HG03280 (cell line): Measurements from ENCODE around the gene METTL6.
"Not testable (repeated sequence)": the region's sequence is repeated elsewhere in the genome, so short reads cannot be mapped to it uniquely, and the experiment has no call there.

ENCODE experiments used
- ATAC-seq: cut with Tn5 transposase; IDR thresholded peaks from one replicate; pipeline ENCODE4 v1.9.1; 2021; ENCODE audit warnings: mild to moderate bottlenecking, moderate library complexity; ENCODE audit not compliant: unreplicated experiment

Gene METTL6

GRCh38 chr3:15427182-15427880 is at the start of gene METTL6, which contains the start of gene EAF1:
Gene METTL6 (minus strand): TSS chr3:15427544. CDS start chr3:15426511, 1,033 bp downstream.
Gene EAF1 (plus strand): TSS chr3:15427598. CDS start chr3:15427780, 182 bp downstream.
- peak; percentile 87 for ATAC-seq

GRCh38 chr3:15476378-15476777 is 49.0 kb upstream of the METTL6 start:
- no peak for ATAC-seq

GRCh38 chr3:15475161-15475560 is 47.8 kb upstream of the METTL6 start:
- ATAC-seq, result no peak

GRCh38 chr3:15471861-15472260 is 44.5 kb upstream of the METTL6 start:
- ATAC-seq, result no peak

- no peak for ATAC-seq
Observed at GRCh38 chr3:15470849-15471248, 43.5 kb upstream of the METTL6 start.

GRCh38 chr3:15470261-15470660 is 42.9 kb upstream of the METTL6 start:
- no peak for ATAC-seq

- no peak for ATAC-seq
Observed at GRCh38 chr3:15467227-15468181, 40.2 kb upstream of the METTL6 start.

- ATAC-seq, result no peak
Observed at GRCh38 chr3:15465876-15466585, 38.7 kb upstream of the METTL6 start.

- no peak for ATAC-seq
Observed at GRCh38 chr3:15462451-15462850, 35.1 kb upstream of the METTL6 start.

- ATAC-seq, result no peak
Observed at GRCh38 chr3:15460891-15461531, 33.7 kb upstream of the METTL6 start.

- ATAC-seq, result no peak
Observed at GRCh38 chr3:15458212-15458780, 31.0 kb upstream of the METTL6 start.

- ATAC-seq, result not testable (repeated sequence)
Observed at GRCh38 chr3:15456915-15457314, 29.6 kb upstream of the METTL6 start.

GRCh38 chr3:15456321-15456720 is 29.0 kb upstream of the METTL6 start:
- no peak for ATAC-seq

- no peak for ATAC-seq
Observed at GRCh38 chr3:15455756-15456155, 28.4 kb upstream of the METTL6 start.

- no peak for ATAC-seq
Observed at GRCh38 chr3:15454965-15455364, 27.6 kb upstream of the METTL6 start.

- ATAC-seq, result no peak
Observed at GRCh38 chr3:15453991-15454625, 26.8 kb upstream of the METTL6 start.

GRCh38 chr3:15453501-15453900 is 26.2 kb upstream of the METTL6 start:
- no peak for ATAC-seq

- no peak for ATAC-seq
Observed at GRCh38 chr3:15452961-15453360, 25.6 kb upstream of the METTL6 start.

GRCh38 chr3:15452156-15452555 is 24.8 kb upstream of the METTL6 start:
- ATAC-seq, result no peak
